Prostate gland (tissue), 2 donors: ENCODE data around the gene TBATA. TPM values are rescaled to one million over a fixed set of nuclear protein-coding genes. Genes with fewer than 3 reads are reported as not detected.

Experiments
- DNase-seq: peaks from one replicate; pipeline ENCODE4 v3.0.0-alpha.2; 2019; ENCODE audit warnings: low spot score
- H3K27ac ChIP-seq, 2 donors: fragments of 200-600 bp; sonication (generic); 2 replicates each; pipeline ENCODE4 v1.5.1; 2017 to 2019
- H3K27me3 ChIP-seq: fragments of 200-600 bp; sonication (generic); replicated peaks from 2 replicates; pipeline ENCODE4 v1.5.1; 2019; ENCODE audit not compliant: insufficient read depth
- H3K36me3 ChIP-seq, 2 donors: fragments of 200-600 bp; sonication (generic); 1 replicate in 1 of 2; 2 replicates in 1 of 2; pipeline versions ENCODE4 v1.5.1 to v1.8.1; 2017 to 2019
- H3K4me1 ChIP-seq: fragments of 200-600 bp; sonication (generic); replicated peaks from 2 replicates; pipeline ENCODE4 v1.5.1; 2019
- H3K4me3 ChIP-seq, 2 donors: fragments of 200-600 bp; sonication (generic); 2 replicates each; pipeline ENCODE4 v1.5.1; 2017 to 2019
- H3K9me3 ChIP-seq: fragments of 200-600 bp; sonication (generic); 2 replicates; pipeline ENCODE4 v1.5.1; 2017
- CTCF ChIP-seq, 4 experiments: fragments of 200-600 bp in 2 of 4; fragments of 450-650 bp in 2 of 4; sonication (generic) in 2 of 4; IDR thresholded peaks; 1 replicate in 3 of 4; 2 replicates in 1 of 4; pipeline ENCODE4 v1.5.1; 2016 to 2019; ENCODE audit warnings: antibody characterized with exemption in 4 of 4, mild to moderate bottlenecking in 2 of 4, moderate library complexity in 2 of 4
- POLR2A ChIP-seq: fragments of 450-650 bp; IDR thresholded peaks from one replicate; pipeline ENCODE4 v1.6.1; 2016; ENCODE audit warnings: antibody characterized with exemption, mild to moderate bottlenecking
- POLR2AphosphoS5 ChIP-seq: sonication (generic); formaldehyde crosslinking; IDR thresholded peaks from one replicate; pipeline ENCODE4 v1.6.1; 2017; ENCODE audit warnings: antibody characterized with exemption
- WGBS: methylation state at CpG from one replicate; pipeline ENCODE4 v1.1.5; 2018; 5-methylcytosine and 5-hydroxymethylcytosine counted together
- intact Hi-C: fragments of 100-400 bp; cut with DNase I; formaldehyde crosslinking; loops from one replicate; pipeline ENCODE4 v1.14.2; 2022
- total RNA-seq, 2 donors: library from RNA; depleted of rRNA; stranded (reverse); fragments of >200 nt; gene quantifications; one replicate each; pipeline ENCODE4 v1.1.0, GENCODE V29; 2016

TBATA gene
- total RNA-seq, 2 donors from 2014 or later = 0.57 TPM; not detected in 1

GRCh38 chr10:70804421-70804808 lies 19.2 kb upstream of the TBATA start:
- Histone ChIP-seq H3K27ac (peak overlapping the region in 1 of 2 donors; percentile 37), H3K9me3 (no peaks in the 10 kb centered on the region), H3K36me3 (no peaks in the 10 kb centered on the region), H3K27me3 (no peaks in the 10 kb centered on the region), H3K4me1 (no peaks in the 10 kb centered on the region), H3K4me3 (no peak overlapping the region)
- DNase-seq = no peak
- intact Hi-C loops = no loop called here
- 49% methylated on average over 2 of the region's 2 CpGs for WGBS
- no peak for TF ChIP-seq POLR2AphosphoS5
- no peak for TF ChIP-seq CTCF (IDR thresholded peaks at IDR 0.05)
- no peak for TF ChIP-seq POLR2A

GRCh38 chr10:70803775-70804420 lies 18.7 kb upstream of the TBATA start:
- no peaks in the 10 kb centered on the region for H3K36me3 ChIP-seq
- peak; percentile 88 for DNase-seq
- intact Hi-C loops = no loop called here
- no peak overlapping the region for H3K4me3 ChIP-seq
- TF ChIP-seq POLR2AphosphoS5 = peak; percentile 60
- no peak for TF ChIP-seq POLR2A
- H3K27me3 ChIP-seq = no peaks in the 10 kb centered on the region
- H3K9me3 ChIP-seq = no peaks in the 10 kb centered on the region
- H3K4me1 ChIP-seq = no peaks in the 10 kb centered on the region
- WGBS = 35% methylated on average over 2 of the region's 2 CpGs
- H3K27ac ChIP-seq = peak overlapping the region in 1 of 2 donors; percentile 37

- no peaks in the 10 kb centered on the region for H3K9me3 ChIP-seq
- no peaks in the 10 kb centered on the region for H3K4me1 ChIP-seq
- H3K4me3 ChIP-seq = no peak overlapping the region
- TF ChIP-seq POLR2A = no peak
- no peak for TF ChIP-seq POLR2AphosphoS5
- no peak for TF ChIP-seq CTCF (IDR thresholded peaks at IDR 0.05)
- DNase-seq = no peak
- no peak overlapping the region for H3K27ac ChIP-seq
- intact Hi-C loops = no loop called here
- 95% methylated on average over 1 of the region's 1 CpG for WGBS
- H3K27me3 ChIP-seq = no peaks in the 10 kb centered on the region
- no peaks in the 10 kb centered on the region for H3K36me3 ChIP-seq
Measured at GRCh38 chr10:70801854-70802253, 16.7 kb upstream of the TBATA start.

GRCh38 chr10:70799124-70799523 lies 13.9 kb upstream of the TBATA start:
- no peak for TF ChIP-seq POLR2A
- TF ChIP-seq POLR2AphosphoS5 = no peak
- no peak for TF ChIP-seq CTCF (IDR thresholded peaks at IDR 0.05)
- intact Hi-C loops = no loop called here
- H3K27me3 ChIP-seq = no peaks in the 10 kb centered on the region
- no peak overlapping the region for H3K27ac ChIP-seq
- WGBS = 89% methylated on average over 5 of the region's 5 CpGs
- H3K36me3 ChIP-seq = no peaks in the 10 kb centered on the region
- H3K9me3 ChIP-seq = no peaks in the 10 kb centered on the region
- no peaks in the 10 kb centered on the region for H3K4me1 ChIP-seq
- no peak for DNase-seq
- no peak overlapping the region for H3K4me3 ChIP-seq

GRCh38 chr10:70797840-70798239 lies 12.7 kb upstream of the TBATA start:
- WGBS = 84% methylated on average over 7 of the region's 7 CpGs
- Histone ChIP-seq H3K27me3 (no peaks in the 10 kb centered on the region), H3K27ac (no peak overlapping the region), H3K4me3 (no peak overlapping the region), H3K9me3 (no peaks in the 10 kb centered on the region), H3K4me1 (no peaks in the 10 kb centered on the region), H3K36me3 (no peaks in the 10 kb centered on the region)
- DNase-seq = no peak
- intact Hi-C loops = no loop called here
- no peak for TF ChIP-seq CTCF (IDR thresholded peaks at IDR 0.05)
- TF ChIP-seq POLR2AphosphoS5 = no peak
- TF ChIP-seq POLR2A = no peak
